AG04449 (cell line): ENCODE data around the gene ATP6V0E1.

Experiments
- CTCF ChIA-PET: fragments of 350-600 bp; formaldehyde crosslinking; extraction: SDS; loops from one replicate; lab custom pipeline; 2021; ENCODE audit warnings: antibody characterized with exemption; lab: Yijun Ruan, JAX
- POLR2A ChIA-PET: fragments of 400-600, 350-600 bp; formaldehyde crosslinking; extraction: SDS; loops from one replicate; lab custom pipeline; 2020; ENCODE audit warnings: antibody characterized with exemption, inconsistent platforms; lab: Yijun Ruan, JAX
- DNase-seq: peaks from one replicate; pipeline ENCODE4 v3.0.0-alpha.2; 2010; ENCODE audit warnings: low read depth, low spot score
- H3K4me3 ChIP-seq: 2 replicates; pipeline ENCODE4 v1.5.1; 2011; ENCODE audit warnings: low read depth, mild to moderate bottlenecking, control low read depth, low read length
- CTCF ChIP-seq: IDR thresholded peaks from one replicate; pipeline ENCODE4 v1.5.1; 2011; ENCODE audit warnings: mild to moderate bottlenecking, moderate library complexity, low read length, control low read depth, inconsistent platforms; ENCODE audit not compliant: insufficient read depth; ENCODE audit errors: missing control alignments

ATP6V0E1 gene

GRCh38 chr5:173010021-173010420, 26.4 kb downstream of the ATP6V0E1 start:
- ChIA-PET CTCF (interaction anchor here (1.4 kb wide), 1 partner anchor 38 kb away, joined by 3 read pairs; no protein-coding TSS in a partner anchor), POLR2A (interaction anchor here (0.6 to 1.0 kb wide), 2 partner anchors 25 to 48 kb away, joined by 3 read pairs; no protein-coding TSS in a partner anchor)
- no peak overlapping the region for H3K4me3 ChIP-seq
- no peak for DNase-seq
- TF ChIP-seq CTCF: no peak

- peak; percentile 3 for TF ChIP-seq CTCF
- no peak overlapping the region for H3K4me3 ChIP-seq
- DNase-seq: no peak
- ChIA-PET POLR2A (interaction anchor here (0.6 to 1.1 kb wide), 3 partner anchors 13 to 47 kb away, joined by 3 to 5 read pairs (median 3); no protein-coding TSS in a partner anchor), CTCF (interaction anchor here (1.4 kb wide), 1 partner anchor 37 kb away, joined by 3 read pairs; no protein-coding TSS in a partner anchor)
These were observed 27.2 kb downstream of the ATP6V0E1 start for GRCh38 chr5:173010547-173011464.

- no peak for TF ChIP-seq CTCF
- H3K4me3 ChIP-seq: no peak overlapping the region
- ChIA-PET POLR2A (no interaction called here), CTCF (no interaction called here)
- DNase-seq: no peak
These were observed 28.0 kb downstream of the ATP6V0E1 start for GRCh38 chr5:173011566-173011965.

GRCh38 chr5:173012882-173013281, 29.3 kb downstream of the ATP6V0E1 start:
- POLR2A ChIA-PET: no interaction called here
- TF ChIP-seq CTCF: no peak
- no peak for DNase-seq
- CTCF ChIA-PET: interaction anchor here (0.8 to 1.0 kb wide), 2 partner anchors 13 to 153 kb away, joined by 3 read pairs; no protein-coding TSS in a partner anchor
- no peak overlapping the region for H3K4me3 ChIP-seq

GRCh38 chr5:173014671-173015070, 31.1 kb downstream of the ATP6V0E1 start:
- TF ChIP-seq CTCF: no peak
- POLR2A ChIA-PET: no interaction called here
- no peak for DNase-seq
- CTCF ChIA-PET: interaction anchor here (0.9 to 1.2 kb wide), 3 partner anchors 28 to 562 kb away, joined by 3 read pairs; partner anchors contain the start of gene BNIP1
- no peak overlapping the region for H3K4me3 ChIP-seq

GRCh38 chr5:173015192-173015591, 31.6 kb downstream of the ATP6V0E1 start:
- no peak for TF ChIP-seq CTCF
- no peak for DNase-seq
- ChIA-PET CTCF (interaction anchor here (0.9 to 1.2 kb wide), 4 partner anchors 28 to 562 kb away, joined by 3 read pairs; partner anchors contain the start of gene BNIP1), POLR2A (no interaction called here)
- H3K4me3 ChIP-seq: no peak overlapping the region
